Measurements from ENCODE around the gene ADTRP. TPM values are rescaled to one million over a fixed set of nuclear protein-coding genes. Genes with fewer than 3 reads are reported as not detected.

ADTRP gene
- total and polyA plus RNA-seq, 10 of the 15 experiments (the other 5 are each of a cell fraction or from before 2014, with no cell fraction given): 0.10 to 2.6 (median 2.1) TPM

DNA sequence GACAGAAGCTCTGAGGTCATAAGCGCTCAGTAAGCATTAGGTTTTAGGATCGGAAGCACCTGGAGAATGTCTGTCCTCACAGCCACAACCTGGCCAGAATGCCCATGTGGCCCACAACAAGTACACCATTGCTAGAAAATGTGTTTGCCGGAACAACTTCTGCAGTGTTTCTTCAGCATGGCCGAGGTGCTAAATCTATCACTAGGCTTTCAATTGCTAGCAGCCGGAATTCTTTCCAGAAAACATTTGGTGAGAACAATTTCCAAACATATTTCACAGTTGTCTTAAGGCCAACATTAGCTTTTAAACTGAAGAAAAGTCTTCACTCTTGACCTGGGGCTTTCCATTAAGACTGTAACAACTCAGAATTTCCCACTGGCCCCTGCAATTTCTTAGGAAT lies 18.2 kb upstream of the ADTRP start (continued):
- no peak for TF ChIP-seq MTA3 (IDR thresholded peaks at IDR 0.05; ENCODE audit: borderline replicate concordance, low read length)
- no peak for TF ChIP-seq NFIC (IDR thresholded peaks at IDR 0.05; ENCODE audit: low read depth, low read length)
- TF ChIP-seq JUNB (IDR thresholded peaks at IDR 0.05): no peak
- TF ChIP-seq NR2C2 (IDR thresholded peaks at IDR 0.05; ENCODE audit: borderline replicate concordance, control insufficient read depth, insufficient read length, low read depth): no peak
- TF ChIP-seq ZBTB11 (CRISPR knock-in tag; IDR thresholded peaks at IDR 0.05): no peak
- TF ChIP-seq SUZ12 (IDR thresholded peaks at IDR 0.05; ENCODE audit: unreplicated experiment): no peak
- TF ChIP-seq CBX3 (IDR thresholded peaks at IDR 0.05; ENCODE audit: borderline replicate concordance, low read depth): no peak
- TF ChIP-seq SIX5 (IDR thresholded peaks at IDR 0.05; ENCODE audit: low read depth, low read length, severe bottlenecking): no peak
- TF ChIP-seq NFYA (IDR thresholded peaks at IDR 0.05; ENCODE audit: borderline replicate concordance, low read depth, low read length): no peak
- no peak for TF ChIP-seq ATF3 (IDR thresholded peaks at IDR 0.05; ENCODE audit: borderline replicate concordance, extremely low read depth, low read depth, low read length)
